ENCODE results near the gene CEMIP2. TPM values are rescaled to one million over a fixed set of nuclear protein-coding genes. Genes with fewer than 3 reads are reported as not detected.

The CEMIP2 gene
- total RNA-seq, 2 experiments from 2014 or later = 92.8 to 95.1 TPM

DNA sequence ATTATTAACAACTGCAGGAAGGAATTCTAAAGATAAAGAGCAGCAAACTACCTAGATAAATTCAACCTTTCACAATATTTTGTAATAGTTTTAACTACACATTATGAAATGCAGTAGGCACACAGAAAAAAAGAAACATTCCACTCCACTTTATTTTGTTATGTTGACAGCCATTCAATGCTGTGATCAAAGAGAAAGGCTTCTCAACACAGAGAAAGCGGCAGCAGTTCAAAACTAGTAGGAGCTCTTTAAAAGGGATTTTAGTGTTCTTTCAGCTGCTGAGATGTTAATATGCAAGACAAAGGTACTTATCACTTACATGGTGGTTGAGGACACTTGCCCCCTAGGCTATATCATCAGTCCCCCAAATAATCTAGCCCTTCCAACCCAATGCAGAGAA, 11.6 kb downstream of the CEMIP2 start:
- ChIA-PET CTCF (no interaction called here), POLR2A (no interaction called here)

DNA sequence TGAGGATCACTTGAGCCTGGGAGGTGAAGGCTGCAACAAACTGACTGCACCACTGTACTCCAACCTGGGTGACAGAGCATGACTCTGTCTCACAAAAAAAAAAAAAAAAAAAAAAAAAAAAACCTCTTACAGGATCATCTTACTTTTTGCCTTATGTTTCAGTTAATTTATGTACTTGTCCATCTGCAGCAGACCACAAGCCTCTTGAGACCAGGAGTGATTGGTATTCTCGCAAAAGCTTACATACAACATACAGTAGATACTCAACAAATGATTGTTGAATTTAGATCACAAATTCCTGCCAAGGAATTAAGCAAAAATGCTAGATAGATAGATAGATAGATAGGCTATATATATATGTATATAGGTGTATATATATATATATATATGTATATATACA, 12.4 kb downstream of the CEMIP2 start:
- ChIA-PET POLR2A (no interaction called here), CTCF (interaction anchor here (0.6 to 1.4 kb wide), 2 partner anchors 9 to 778 kb away, joined by 3 to 4 read pairs; no protein-coding TSS in a partner anchor)

- CTCF ChIA-PET = interaction anchor here (1.4 kb wide), 1 partner anchor 8 kb away, joined by 3 read pairs; no protein-coding TSS in a partner anchor
- POLR2A ChIA-PET = no interaction called here
Measured at GRCh38 chr9:71755230-71755629, 13.1 kb downstream of the CEMIP2 start.

DNA sequence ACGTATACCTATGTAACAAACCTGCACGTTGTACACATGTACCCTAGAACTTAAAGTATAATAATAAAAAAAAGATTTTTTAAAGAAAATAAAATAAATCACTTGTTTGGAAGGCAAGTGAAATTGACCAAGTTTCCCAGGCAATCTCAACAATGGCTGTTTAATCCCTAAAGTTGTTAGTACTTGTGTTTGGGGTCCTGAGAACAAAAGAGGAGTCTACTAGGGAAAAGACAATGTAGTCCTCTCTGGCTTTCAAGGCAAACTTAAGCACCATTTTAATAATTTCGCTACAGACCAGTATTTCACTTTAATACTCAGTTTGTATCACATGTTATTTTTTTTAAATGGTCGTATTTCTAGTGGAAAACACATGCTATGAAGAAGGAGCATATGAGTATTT, 14.2 kb downstream of the CEMIP2 start:
- ChIA-PET POLR2A (no interaction called here), CTCF (no interaction called here)

DNA sequence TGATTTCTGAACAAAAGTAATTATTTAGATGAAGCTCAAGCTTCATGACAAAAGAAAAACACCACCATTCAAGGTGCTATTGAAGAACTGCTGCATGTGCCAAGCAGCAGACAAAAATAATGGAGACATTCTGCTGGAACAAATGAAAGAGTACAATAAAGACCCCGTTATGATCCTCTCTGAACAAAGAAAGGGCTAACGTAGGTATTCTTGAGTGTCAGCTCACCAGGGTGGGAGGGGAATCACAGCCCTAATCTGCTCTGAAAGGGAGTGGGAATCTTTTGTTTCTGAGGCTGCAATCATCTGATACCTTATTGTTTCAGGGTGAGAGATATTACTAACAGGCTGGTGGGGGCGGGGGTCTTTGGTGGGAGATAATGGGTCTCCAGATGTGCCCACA, 15.4 kb downstream of the CEMIP2 start:
- ChIA-PET CTCF (no interaction called here), POLR2A (no interaction called here)

GRCh38 chr9:71752352-71752751, 16.0 kb downstream of the CEMIP2 start:
- ChIA-PET CTCF (interaction anchor here (0.6 kb wide), 1 partner anchor 13 kb away, joined by 3 read pairs; no protein-coding TSS in a partner anchor), POLR2A (interaction anchor here (0.6 kb wide), 1 partner anchor 53 kb away, joined by 3 read pairs; no protein-coding TSS in a partner anchor)

- ChIA-PET POLR2A (interaction anchor here (0.8 kb wide), 1 partner anchor 21 kb away, joined by 3 read pairs; no protein-coding TSS in a partner anchor), CTCF (interaction anchor here (1.0 kb wide), 1 partner anchor 16 kb away, joined by 3 read pairs; no protein-coding TSS in a partner anchor)
Measured at GRCh38 chr9:71748280-71748743, 20.0 kb downstream of the CEMIP2 start.

GRCh38 chr9:71747576-71747975, 20.7 kb downstream of the CEMIP2 start:
- CTCF ChIA-PET = interaction anchor here (0.6 to 1.2 kb wide), 2 partner anchors 8 to 146 kb away, joined by 3 read pairs; no protein-coding TSS in a partner anchor
- POLR2A ChIA-PET = no interaction called here

- POLR2A ChIA-PET = interaction anchor here (0.8 kb wide), 1 partner anchor 21 kb away, joined by 5 read pairs; the partner anchor contains the start of gene CEMIP2
- CTCF ChIA-PET = interaction anchor here (0.6 to 1.2 kb wide), 2 partner anchors 9 to 120 kb away, joined by 3 read pairs; no protein-coding TSS in a partner anchor
Measured at GRCh38 chr9:71746758-71747125, 21.6 kb downstream of the CEMIP2 start.

DNA sequence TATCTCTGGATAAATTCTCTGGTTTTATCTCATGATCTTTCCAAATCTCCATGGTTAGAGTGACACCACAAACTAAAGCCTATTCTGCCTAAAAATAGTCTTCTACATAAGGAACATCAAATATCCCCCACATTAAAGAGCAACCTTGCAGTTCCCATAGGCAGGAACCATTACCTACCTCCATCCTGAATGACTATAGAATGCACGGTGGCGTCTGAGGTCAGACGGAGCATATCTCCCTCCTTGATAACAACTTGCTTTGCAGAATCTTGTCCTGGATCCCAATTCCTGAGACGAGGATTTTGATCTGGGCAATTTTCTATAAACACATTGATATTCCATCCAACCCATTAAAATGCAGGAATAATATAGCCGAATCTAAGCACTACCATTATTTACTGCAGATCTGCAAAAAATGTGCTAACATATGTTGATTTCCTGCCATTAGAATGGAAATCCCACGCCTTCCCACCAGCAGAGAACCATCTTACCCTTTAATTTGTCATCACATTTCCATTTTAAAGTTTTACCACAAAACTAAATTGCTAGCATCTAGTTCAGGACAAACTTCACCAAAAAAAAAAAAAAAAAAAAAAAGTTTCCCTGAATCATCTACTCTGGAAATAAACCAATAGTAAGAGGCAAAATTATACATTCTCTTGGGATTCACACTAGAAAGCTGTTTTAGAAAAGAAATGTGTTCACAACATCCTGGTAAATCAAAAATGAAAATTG, 22.1 kb downstream of the CEMIP2 start:
- CTCF ChIA-PET = interaction anchor here (0.6 to 1.2 kb wide), 2 partner anchors 10 to 120 kb away, joined by 3 read pairs; no protein-coding TSS in a partner anchor
- POLR2A ChIA-PET = interaction anchor here (0.8 kb wide), 1 partner anchor 22 kb away, joined by 5 read pairs; the partner anchor contains the start of gene CEMIP2

DNA sequence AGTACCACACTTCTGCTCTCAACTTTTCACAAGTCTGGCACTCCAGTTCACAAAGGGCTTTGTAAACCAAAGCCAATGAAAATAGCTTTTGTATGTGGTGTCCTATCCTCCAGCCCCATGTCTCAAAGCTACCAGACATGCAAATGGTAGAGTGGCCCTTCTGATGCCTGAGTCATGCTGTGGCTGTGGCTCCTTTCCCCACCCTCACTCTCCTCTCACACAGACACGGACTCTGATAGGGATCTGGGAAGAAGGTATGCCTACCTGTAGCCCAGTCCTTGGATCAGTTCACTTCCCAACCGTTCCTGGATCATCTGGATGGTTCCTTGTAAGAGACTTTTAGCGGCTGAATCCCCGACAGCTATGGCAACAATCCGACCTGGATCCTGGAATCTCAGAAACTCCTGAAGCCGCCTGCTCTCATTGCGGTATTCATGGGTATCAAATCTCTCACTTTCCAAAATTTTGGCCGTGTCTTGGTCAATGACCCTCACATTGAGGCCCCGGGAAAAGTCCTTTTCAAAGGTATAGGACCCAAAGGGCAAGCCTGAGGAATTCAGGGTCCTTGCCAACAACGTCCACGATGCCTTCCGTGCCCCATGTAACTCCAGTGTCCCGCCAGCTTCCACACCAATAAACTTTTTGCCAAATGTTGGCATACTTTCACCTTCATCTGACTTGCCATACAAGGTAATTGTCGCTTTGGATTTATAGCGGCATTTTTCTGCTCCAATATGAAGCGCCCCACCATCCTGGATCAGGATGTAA, 23.4 kb downstream of the CEMIP2 start:
- CTCF ChIA-PET = no interaction called here

DNA sequence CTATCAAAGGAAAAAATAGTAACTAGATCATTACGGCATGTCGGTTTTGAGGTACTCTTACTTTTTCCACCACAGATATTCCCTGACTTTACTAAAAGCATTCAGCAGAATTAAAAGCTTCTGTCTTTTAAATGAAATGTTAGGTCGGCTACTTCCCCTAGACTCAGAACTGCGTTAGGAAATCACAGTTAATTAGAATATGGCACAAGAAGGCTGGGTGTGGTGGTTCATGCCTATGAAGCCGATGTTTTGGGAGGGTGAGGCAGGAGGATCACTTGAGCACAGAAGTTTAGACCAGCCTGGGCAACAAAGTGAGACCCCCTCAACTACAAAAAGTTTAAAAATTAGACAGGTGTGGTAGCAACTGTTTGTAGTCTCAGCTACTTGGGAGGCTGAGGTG, 24.4 kb downstream of the CEMIP2 start:
- ChIA-PET CTCF (no interaction called here), POLR2A (no interaction called here)

More for the DNA sequence above, 23.4 kb downstream of the CEMIP2 start:
- POLR2A ChIA-PET = no interaction called here

- ChIA-PET POLR2A (no interaction called here), CTCF (no interaction called here)
Measured at GRCh38 chr9:71743217-71743705, 25.1 kb downstream of the CEMIP2 start.

- POLR2A ChIA-PET = no interaction called here
- CTCF ChIA-PET = no interaction called here
Measured at GRCh38 chr9:71742703-71743102, 25.6 kb downstream of the CEMIP2 start.

DNA sequence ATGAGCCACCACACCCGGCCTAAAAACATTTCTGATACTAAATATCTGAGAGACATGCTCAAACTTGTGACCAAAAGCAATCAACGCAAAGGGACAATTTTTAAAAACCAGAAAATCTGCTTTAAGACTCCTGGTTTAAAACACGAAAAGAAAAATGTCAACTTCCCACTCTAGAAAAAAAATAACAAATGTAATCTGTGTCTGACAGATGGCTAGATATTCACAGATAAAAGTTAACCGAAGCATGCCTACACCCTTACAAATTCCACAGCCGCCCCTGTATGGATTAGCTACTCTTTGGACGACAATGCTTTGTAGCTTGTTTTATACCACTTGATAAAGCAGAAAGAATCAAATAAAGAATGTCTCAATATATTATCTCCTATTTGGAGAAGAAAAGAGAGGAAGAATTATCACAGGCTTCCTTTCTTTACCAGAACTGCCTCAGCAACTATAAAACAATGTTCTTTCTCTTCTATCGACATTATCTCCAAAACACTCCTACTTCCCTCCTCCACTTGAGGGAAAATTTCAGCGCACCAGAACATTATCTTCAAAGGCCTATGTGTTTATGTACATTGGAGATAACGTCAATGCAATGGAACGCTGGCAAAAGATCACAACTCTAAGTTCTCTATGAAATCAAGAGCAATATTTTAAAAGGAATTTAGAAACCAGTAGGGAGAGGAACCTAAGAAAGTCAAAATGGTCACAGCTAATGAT, 26.2 kb downstream of the CEMIP2 start:
- POLR2A ChIA-PET = interaction anchor here (0.6 kb wide), 1 partner anchor 234 kb away, joined by 3 read pairs; no protein-coding TSS in a partner anchor
- CTCF ChIA-PET = no interaction called here

DNA sequence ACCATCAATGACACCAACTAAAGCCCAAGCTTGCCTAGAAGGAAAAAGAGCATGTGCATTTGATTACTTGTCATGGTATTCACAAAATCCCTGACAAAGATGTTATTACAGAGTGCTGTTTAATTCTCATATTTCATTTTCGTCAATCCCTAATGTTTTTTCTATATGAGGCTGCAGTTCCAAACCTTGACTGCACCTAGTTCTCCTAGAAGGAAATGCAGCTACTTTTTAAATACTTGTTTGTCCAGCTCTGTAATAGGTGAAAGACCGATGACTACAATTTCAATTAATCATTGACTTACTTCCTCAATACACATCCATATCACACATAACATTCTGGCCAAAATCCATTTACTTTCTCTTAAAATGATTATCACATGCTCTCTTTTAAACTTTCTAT, 28.1 kb downstream of the CEMIP2 start:
- POLR2A ChIA-PET = no interaction called here
- CTCF ChIA-PET = no interaction called here

DNA sequence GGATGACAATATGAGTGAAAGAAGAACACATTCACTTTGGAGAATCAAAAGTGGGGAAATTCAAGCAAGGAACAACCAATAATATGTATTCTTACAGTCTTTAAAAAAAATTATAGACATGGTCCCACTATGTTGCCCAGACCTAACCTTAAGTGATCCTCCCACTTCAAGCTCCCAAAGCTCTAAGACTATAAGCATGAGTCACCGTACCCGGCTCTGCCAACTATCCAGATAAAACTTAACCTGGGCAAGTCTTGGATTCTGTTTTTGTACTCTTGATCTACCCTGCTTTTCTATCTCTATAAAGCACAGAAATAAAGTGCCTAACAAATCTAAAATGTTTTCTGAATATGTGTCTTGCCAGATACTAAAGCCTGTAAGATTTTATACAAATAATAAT, 30.9 kb downstream of the CEMIP2 start:
- ChIA-PET CTCF (interaction anchor here (0.7 kb wide), 1 partner anchor 17 kb away, joined by 3 read pairs; no protein-coding TSS in a partner anchor), POLR2A (interaction anchor here (0.7 kb wide), 1 partner anchor 10 kb away, joined by 6 read pairs; no protein-coding TSS in a partner anchor)

DNA sequence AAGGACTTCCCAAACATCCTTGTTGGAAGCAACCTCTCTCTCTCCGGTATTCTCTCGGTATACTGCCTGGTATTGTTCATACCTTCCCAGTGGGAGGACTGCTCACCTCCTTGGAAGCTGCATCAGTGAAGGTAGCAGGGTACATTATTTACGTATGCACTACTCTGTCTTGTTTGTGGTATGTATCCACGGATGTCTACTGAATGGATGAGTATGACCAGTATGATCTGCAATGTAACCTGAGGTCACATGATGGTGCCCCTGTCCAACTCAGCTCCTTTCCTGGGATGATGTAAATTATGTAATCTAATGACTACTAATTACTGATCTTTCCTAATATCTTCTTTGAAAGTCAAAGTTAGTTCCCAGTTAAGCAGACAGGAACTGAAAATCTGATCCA, 32.1 kb downstream of the CEMIP2 start:
- CTCF ChIA-PET = no interaction called here
- POLR2A ChIA-PET = no interaction called here

DNA sequence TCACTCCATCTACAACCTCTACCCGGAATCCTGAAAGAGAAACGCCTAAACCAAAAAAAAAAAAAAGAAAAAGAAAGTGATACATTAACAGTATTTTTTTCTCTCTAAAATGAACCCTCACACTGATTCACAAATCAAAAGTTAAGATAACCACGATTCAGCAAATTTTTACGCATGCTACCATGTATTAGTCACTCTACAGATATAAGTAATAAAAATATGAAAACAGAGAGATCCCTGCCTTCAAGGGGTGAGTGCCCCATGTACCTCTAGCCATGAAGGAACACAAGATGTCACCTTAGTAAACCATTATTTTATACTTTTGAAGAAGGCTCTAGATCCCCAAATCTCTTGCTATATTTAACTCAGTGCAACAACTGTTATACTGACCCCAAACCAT, 33.4 kb downstream of the CEMIP2 start:
- POLR2A ChIA-PET = no interaction called here

More for the DNA sequence above, 33.4 kb downstream of the CEMIP2 start:
- CTCF ChIA-PET = no interaction called here

Data from activated CD8-positive, alpha-beta memory T cell treated with anti-CD3 and anti-CD28 coated beads for 36 hours (primary cell).